Measurements from ENCODE around the gene C15orf61.

- no peak for TF ChIP-seq POLR2AphosphoS5 (IDR thresholded peaks at IDR 0.05)
- TF ChIP-seq POLR2A (IDR thresholded peaks at IDR 0.05) = no peak
Observed at GRCh38 chr15:67564968-67565345, 44.0 kb downstream of the C15orf61 start.

Measured in spleen (tissue), 3 donors.